Thyroid gland (tissue), 4 donors: Measurements from ENCODE around the gene FCGBP.

Experiments
- POLR2A ChIP-seq, 2 donors: fragments of 450-650 bp; IDR thresholded peaks; one replicate each; pipeline ENCODE4 v1.6.1; 2017; ENCODE audit warnings: antibody characterized with exemption in 2 of 2, mild to moderate bottlenecking in 2 of 2, moderate library complexity in 1 of 2
- TF ChIP-seq, protein P1 (sequence below), 6 experiments: fragments of 200-600 bp in 3 of 6; fragments of 450-650 bp in 3 of 6; sonication (generic) in 3 of 6; IDR thresholded peaks; one replicate each; pipeline ENCODE4 v1.5.1; 2016 to 2019; ENCODE audit warnings: antibody characterized with exemption in 6 of 6, mild to moderate bottlenecking in 2 of 6, inconsistent platforms in 1 of 6, moderate library complexity in 1 of 6

DNA sequence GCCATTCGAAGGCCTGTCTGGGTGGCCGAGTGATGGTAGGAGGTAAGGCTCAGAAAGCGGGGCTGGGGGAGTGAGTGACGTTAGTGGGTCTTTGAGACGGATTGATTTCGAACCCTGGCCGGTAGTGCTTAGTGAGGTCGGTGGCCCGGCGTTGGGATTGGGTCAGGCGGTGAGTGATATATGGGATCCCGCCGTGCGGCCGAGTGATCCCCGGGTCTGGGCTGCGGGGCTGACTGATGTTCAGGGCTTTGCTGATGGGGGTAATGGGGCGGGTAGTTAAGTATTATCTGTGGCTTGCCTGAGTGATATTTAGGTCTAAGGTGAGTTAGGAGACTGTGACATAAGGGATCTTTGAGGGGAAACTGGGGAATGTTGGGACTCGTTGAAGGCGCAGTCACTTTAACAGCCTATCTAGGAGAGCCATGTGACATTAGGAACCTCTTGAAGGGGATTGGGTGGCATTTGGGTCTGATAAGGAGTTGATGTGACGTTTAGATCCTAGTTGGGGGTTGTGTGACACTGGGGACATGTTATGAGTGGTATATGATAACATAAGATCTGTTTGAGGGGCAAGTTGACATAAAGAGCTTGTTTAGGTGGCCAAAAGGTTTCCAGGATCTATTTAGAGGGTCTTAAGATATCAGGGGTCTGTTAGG, 37.1 kb upstream of the FCGBP start:
- TF ChIP-seq, protein P1, sequence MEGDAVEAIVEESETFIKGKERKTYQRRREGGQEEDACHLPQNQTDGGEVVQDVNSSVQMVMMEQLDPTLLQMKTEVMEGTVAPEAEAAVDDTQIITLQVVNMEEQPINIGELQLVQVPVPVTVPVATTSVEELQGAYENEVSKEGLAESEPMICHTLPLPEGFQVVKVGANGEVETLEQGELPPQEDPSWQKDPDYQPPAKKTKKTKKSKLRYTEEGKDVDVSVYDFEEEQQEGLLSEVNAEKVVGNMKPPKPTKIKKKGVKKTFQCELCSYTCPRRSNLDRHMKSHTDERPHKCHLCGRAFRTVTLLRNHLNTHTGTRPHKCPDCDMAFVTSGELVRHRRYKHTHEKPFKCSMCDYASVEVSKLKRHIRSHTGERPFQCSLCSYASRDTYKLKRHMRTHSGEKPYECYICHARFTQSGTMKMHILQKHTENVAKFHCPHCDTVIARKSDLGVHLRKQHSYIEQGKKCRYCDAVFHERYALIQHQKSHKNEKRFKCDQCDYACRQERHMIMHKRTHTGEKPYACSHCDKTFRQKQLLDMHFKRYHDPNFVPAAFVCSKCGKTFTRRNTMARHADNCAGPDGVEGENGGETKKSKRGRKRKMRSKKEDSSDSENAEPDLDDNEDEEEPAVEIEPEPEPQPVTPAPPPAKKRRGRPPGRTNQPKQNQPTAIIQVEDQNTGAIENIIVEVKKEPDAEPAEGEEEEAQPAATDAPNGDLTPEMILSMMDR (IDR thresholded peaks at IDR 0.05) = no peak
- TF ChIP-seq POLR2A (IDR thresholded peaks at IDR 0.05) = no peak
